ENCODE measurements around the gene PARP14.

GRCh38 chr3:122697952-122698620, 17.4 kb downstream of the PARP14 start:
- TF ChIP-seq, protein P1, sequence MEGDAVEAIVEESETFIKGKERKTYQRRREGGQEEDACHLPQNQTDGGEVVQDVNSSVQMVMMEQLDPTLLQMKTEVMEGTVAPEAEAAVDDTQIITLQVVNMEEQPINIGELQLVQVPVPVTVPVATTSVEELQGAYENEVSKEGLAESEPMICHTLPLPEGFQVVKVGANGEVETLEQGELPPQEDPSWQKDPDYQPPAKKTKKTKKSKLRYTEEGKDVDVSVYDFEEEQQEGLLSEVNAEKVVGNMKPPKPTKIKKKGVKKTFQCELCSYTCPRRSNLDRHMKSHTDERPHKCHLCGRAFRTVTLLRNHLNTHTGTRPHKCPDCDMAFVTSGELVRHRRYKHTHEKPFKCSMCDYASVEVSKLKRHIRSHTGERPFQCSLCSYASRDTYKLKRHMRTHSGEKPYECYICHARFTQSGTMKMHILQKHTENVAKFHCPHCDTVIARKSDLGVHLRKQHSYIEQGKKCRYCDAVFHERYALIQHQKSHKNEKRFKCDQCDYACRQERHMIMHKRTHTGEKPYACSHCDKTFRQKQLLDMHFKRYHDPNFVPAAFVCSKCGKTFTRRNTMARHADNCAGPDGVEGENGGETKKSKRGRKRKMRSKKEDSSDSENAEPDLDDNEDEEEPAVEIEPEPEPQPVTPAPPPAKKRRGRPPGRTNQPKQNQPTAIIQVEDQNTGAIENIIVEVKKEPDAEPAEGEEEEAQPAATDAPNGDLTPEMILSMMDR (IDR thresholded peaks at IDR 0.05): no peak
- no peak for TF ChIP-seq POLR2AphosphoS5 (IDR thresholded peaks at IDR 0.05)
- TF ChIP-seq POLR2A (IDR thresholded peaks at IDR 0.05): no peak
- TF ChIP-seq EP300 (IDR thresholded peaks at IDR 0.05; ENCODE audit: low read depth): no peak

All from transverse colon (tissue), 4 donors.